Measurements from ENCODE around the gene STAG3. TPM values are rescaled to one million over a fixed set of nuclear protein-coding genes. Genes with fewer than 3 reads are reported as not detected.

STAG3 gene
- total and polyA plus RNA-seq, 2 experiments from 2014 or later = 4.6 to 4.7 TPM

- TF ChIP-seq, protein P1, sequence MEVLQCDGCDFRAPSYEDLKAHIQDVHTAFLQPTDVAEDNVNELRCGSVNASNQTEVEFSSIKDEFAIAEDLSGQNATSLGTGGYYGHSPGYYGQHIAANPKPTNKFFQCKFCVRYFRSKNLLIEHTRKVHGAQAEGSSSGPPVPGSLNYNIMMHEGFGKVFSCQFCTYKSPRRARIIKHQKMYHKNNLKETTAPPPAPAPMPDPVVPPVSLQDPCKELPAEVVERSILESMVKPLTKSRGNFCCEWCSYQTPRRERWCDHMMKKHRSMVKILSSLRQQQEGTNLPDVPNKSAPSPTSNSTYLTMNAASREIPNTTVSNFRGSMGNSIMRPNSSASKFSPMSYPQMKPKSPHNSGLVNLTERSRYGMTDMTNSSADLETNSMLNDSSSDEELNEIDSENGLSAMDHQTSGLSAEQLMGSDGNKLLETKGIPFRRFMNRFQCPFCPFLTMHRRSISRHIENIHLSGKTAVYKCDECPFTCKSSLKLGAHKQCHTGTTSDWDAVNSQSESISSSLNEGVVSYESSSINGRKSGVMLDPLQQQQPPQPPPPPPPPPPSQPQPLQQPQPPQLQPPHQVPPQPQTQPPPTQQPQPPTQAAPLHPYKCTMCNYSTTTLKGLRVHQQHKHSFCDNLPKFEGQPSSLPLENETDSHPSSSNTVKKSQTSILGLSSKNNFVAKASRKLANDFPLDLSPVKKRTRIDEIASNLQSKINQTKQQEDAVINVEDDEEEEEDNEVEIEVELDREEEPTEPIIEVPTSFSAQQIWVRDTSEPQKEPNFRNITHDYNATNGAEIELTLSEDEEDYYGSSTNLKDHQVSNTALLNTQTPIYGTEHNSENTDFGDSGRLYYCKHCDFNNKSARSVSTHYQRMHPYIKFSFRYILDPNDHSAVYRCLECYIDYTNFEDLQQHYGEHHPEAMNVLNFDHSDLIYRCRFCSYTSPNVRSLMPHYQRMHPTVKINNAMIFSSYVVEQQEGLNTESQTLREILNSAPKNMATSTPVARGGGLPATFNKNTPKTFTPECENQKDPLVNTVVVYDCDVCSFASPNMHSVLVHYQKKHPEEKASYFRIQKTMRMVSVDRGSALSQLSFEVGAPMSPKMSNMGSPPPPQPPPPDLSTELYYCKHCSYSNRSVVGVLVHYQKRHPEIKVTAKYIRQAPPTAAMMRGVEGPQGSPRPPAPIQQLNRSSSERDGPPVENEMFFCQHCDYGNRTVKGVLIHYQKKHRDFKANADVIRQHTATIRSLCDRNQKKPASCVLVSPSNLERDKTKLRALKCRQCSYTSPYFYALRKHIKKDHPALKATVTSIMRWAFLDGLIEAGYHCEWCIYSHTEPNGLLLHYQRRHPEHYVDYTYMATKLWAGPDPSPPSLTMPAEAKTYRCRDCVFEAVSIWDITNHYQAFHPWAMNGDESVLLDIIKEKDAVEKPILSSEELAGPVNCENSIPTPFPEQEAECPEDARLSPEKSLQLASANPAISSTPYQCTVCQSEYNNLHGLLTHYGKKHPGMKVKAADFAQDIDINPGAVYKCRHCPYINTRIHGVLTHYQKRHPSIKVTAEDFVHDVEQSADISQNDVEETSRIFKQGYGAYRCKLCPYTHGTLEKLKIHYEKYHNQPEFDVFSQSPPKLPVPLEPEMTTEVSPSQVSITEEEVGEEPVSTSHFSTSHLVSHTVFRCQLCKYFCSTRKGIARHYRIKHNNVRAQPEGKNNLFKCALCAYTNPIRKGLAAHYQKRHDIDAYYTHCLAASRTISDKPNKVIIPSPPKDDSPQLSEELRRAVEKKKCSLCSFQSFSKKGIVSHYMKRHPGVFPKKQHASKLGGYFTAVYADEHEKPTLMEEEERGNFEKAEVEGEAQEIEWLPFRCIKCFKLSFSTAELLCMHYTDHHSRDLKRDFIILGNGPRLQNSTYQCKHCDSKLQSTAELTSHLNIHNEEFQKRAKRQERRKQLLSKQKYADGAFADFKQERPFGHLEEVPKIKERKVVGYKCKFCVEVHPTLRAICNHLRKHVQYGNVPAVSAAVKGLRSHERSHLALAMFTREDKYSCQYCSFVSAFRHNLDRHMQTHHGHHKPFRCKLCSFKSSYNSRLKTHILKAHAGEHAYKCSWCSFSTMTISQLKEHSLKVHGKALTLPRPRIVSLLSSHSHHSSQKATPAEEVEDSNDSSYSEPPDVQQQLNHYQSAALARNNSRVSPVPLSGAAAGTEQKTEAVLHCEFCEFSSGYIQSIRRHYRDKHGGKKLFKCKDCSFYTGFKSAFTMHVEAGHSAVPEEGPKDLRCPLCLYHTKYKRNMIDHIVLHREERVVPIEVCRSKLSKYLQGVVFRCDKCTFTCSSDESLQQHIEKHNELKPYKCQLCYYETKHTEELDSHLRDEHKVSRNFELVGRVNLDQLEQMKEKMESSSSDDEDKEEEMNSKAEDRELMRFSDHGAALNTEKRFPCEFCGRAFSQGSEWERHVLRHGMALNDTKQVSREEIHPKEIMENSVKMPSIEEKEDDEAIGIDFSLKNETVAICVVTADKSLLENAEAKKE (CRISPR knock-in tag; IDR thresholded peaks at IDR 0.05) = no peak
- TF ChIP-seq ZNF331 (CRISPR knock-in tag; IDR thresholded peaks at IDR 0.05; ENCODE audit: low read depth) (no peak), ZNF114 (CRISPR knock-in tag; IDR thresholded peaks at IDR 0.05) (no peak), POLR2AphosphoS5 (IDR thresholded peaks at IDR 0.05; ENCODE audit: low read depth) (no peak), REST (IDR thresholded peaks at IDR 0.05; ENCODE audit: unreplicated experiment) (no peak), CREB1 (CRISPR knock-in tag; IDR thresholded peaks at IDR 0.05; ENCODE audit: low read depth) (no peak), NANOG (IDR thresholded peaks at IDR 0.05; ENCODE audit: borderline replicate concordance) (no peak)
These were observed 36.2 kb upstream of the STAG3 start (continued) for GRCh38 chr7:100141555-100141949.

Data from GM23338 (cell line).